ENCODE data around the gene CHCHD6.
A peak's percentile ranks its signal among the peaks of the same experiment; 100 is the strongest.

The CHCHD6 gene

GRCh38 chr3:126998320-126998719 lies 294.3 kb downstream of the CHCHD6 start:
- FAIRE-seq = no peak

- no peak for FAIRE-seq
Measured at GRCh38 chr3:126998728-126999127, 294.7 kb downstream of the CHCHD6 start.

GRCh38 chr3:126999383-126999782 lies 295.3 kb downstream of the CHCHD6 start:
- FAIRE-seq = no peak

GRCh38 chr3:127000119-127000518 lies 296.1 kb downstream of the CHCHD6 start:
- FAIRE-seq = no peak

- FAIRE-seq = no peak
Measured at GRCh38 chr3:127000761-127001160, 296.7 kb downstream of the CHCHD6 start.

GRCh38 chr3:127001486-127002194 lies 297.6 kb downstream of the CHCHD6 start:
- FAIRE-seq = no peak

GRCh38 chr3:127002195-127003174 lies 298.4 kb downstream of the CHCHD6 start:
- peak; percentile 88 for FAIRE-seq

GRCh38 chr3:127003175-127003555 lies 299.1 kb downstream of the CHCHD6 start:
- FAIRE-seq = no peak

GRCh38 chr3:127003601-127004280 lies 299.7 kb downstream of the CHCHD6 start:
- FAIRE-seq = no peak

- no peak for FAIRE-seq
Measured at GRCh38 chr3:127004641-127005397, 300.8 kb downstream of the CHCHD6 start.

- no peak for FAIRE-seq
Measured at GRCh38 chr3:127005864-127006500, 301.9 kb downstream of the CHCHD6 start.

GRCh38 chr3:127006781-127007436 lies 302.9 kb downstream of the CHCHD6 start:
- FAIRE-seq = no peak

- no peak for FAIRE-seq
Measured at GRCh38 chr3:127008236-127008635, 304.2 kb downstream of the CHCHD6 start.

- FAIRE-seq = no peak
Measured at GRCh38 chr3:127009531-127009930, 305.5 kb downstream of the CHCHD6 start.

All from endometrium (tissue), 2 donors.